Lung (tissue), 12 donors: Measurements from ENCODE around the gene HS3ST3B1. TPM values are rescaled to one million over a fixed set of nuclear protein-coding genes. Genes with fewer than 3 reads are reported as not detected.

ENCODE experiments used
- ATAC-seq: fragments of 200-7000 bp; cut with Tn5 transposase; one replicate; pipeline ENCODE4 v1.9.1; 2020; ENCODE audit warnings: moderate number of reproducible peaks; ENCODE audit not compliant: insufficient read depth, low FRiP score
- DNase-seq, 3 donors: peaks; one replicate each; pipeline ENCODE4 v3.0.0-alpha.2; 2013 to 2017
- H3K27ac ChIP-seq, 2 donors: one replicate each; pipeline ENCODE4 v1.5.1; 2013; ENCODE audit warnings: mild to moderate bottlenecking in 2 of 2, moderate library complexity in 2 of 2, control low read depth in 1 of 2, inconsistent platforms in 1 of 2, low read depth in 1 of 2, low read length in 1 of 2
- H3K27me3 ChIP-seq, 3 donors: one replicate each; pipeline ENCODE4 v1.5.1; 2013; ENCODE audit warnings: low read length in 2 of 3; ENCODE audit not compliant: control insufficient read depth in 3 of 3, insufficient read depth in 3 of 3
- H3K36me3 ChIP-seq, 4 donors: one replicate each; pipeline ENCODE4 v1.5.1; 2013; ENCODE audit warnings: low read length in 4 of 4, mild to moderate bottlenecking in 1 of 4, moderate library complexity in 1 of 4; ENCODE audit not compliant: control insufficient read depth in 4 of 4, insufficient read depth in 4 of 4
- H3K4me1 ChIP-seq, 5 donors: one replicate each; pipeline ENCODE4 v1.5.1; 2013; ENCODE audit warnings: low read length in 5 of 5, mild to moderate bottlenecking in 2 of 5, moderate library complexity in 1 of 5; ENCODE audit not compliant: control insufficient read depth in 5 of 5, insufficient read depth in 5 of 5
- H3K4me3 ChIP-seq: one replicate; pipeline ENCODE4 v1.5.1; 2013; ENCODE audit warnings: mild to moderate bottlenecking, control low read depth, moderate library complexity
- H3K9ac ChIP-seq, 2 donors: one replicate each; pipeline ENCODE4 v1.5.1; 2013; ENCODE audit warnings: low read length in 2 of 2, control low read depth in 1 of 2; ENCODE audit not compliant: insufficient read depth in 1 of 2
- H3K9me3 ChIP-seq, 4 donors: one replicate each; pipeline ENCODE4 v1.5.1; 2013; ENCODE audit warnings: low read length in 3 of 4, mild to moderate bottlenecking in 1 of 4, moderate library complexity in 1 of 4; ENCODE audit not compliant: control insufficient read depth in 4 of 4, insufficient read depth in 3 of 4
- WGBS, 2 donors: extraction: QIAGEN DNeasy Blood & Tissue Kit; methylation state at CpG; one replicate each; pipeline ENCODE4 v1.1.7; 2013; 5-methylcytosine and 5-hydroxymethylcytosine counted together
- polyA plus RNA-seq, 2 donors: library from polyadenylated mRNA; stranded (reverse); fragments of 200-250 nt; gene quantifications; one replicate each; pipeline ENCODE4 v1.2.1, GENCODE V29; 2013
- total RNA-seq, 2 donors: library from RNA; depleted of rRNA in 1 of 2; stranded (reverse); fragments of >200 nt in 1 of 2; gene quantifications; one replicate each; pipeline ENCODE4 v1.2.1, GENCODE V29; 2014 to 2021
- TF ChIP-seq, protein P1 (sequence below): IDR thresholded peaks from 2 replicates; pipeline ENCODE4 v1.5.1; 2012; ENCODE audit warnings: mild to moderate bottlenecking; ENCODE audit errors: control extremely low read depth, extremely low read depth
- donor health status: control.
- donor health status: control.
- donor health status: Bipolar disorder and iron deficiency.
- donor health status: healthy.
- donor health status: DM: yes; HTN: yes; CAD: no.

HS3ST3B1 gene
- total and polyA plus RNA-seq, 4 donors = 0.87 to 14.6 (median 5.3) TPM

DNA sequence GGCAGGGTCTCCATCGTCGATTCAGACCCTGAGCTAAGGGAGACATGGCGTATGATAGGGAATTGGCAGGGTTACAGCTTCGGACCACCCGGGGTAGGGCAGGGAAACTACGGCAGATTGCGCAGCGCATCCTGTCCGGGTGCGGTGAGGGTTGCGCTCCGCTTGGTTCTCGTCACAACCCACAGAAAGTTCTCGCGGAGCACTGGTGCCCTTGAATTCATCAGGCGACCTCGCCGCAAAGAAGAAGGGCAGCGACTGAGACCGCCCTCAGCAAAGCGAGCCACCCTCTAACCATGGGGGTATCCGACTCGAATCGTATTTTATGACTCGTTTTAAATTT, 1.2 kb downstream of the HS3ST3B1 start:
- peaks cover 0 to 13% (median 0%) of the 10 kb centered on the region in 4 donors for H3K9me3 ChIP-seq
- H3K27me3 ChIP-seq = peaks cover 0 to 79% (median 69%) of the 10 kb centered on the region in 3 donors
- ATAC-seq = no peak
- H3K4me3 ChIP-seq = peak overlapping the region; percentile 27
- WGBS, 2 donors = 1 to 2% methylated on average over 25 of the region's 25 CpGs
- H3K27ac ChIP-seq = peak overlapping the region; percentile 21 to 79
- DNase-seq = peak in 2 of 3 donors; percentile 59 to 64
- TF ChIP-seq, protein P1, sequence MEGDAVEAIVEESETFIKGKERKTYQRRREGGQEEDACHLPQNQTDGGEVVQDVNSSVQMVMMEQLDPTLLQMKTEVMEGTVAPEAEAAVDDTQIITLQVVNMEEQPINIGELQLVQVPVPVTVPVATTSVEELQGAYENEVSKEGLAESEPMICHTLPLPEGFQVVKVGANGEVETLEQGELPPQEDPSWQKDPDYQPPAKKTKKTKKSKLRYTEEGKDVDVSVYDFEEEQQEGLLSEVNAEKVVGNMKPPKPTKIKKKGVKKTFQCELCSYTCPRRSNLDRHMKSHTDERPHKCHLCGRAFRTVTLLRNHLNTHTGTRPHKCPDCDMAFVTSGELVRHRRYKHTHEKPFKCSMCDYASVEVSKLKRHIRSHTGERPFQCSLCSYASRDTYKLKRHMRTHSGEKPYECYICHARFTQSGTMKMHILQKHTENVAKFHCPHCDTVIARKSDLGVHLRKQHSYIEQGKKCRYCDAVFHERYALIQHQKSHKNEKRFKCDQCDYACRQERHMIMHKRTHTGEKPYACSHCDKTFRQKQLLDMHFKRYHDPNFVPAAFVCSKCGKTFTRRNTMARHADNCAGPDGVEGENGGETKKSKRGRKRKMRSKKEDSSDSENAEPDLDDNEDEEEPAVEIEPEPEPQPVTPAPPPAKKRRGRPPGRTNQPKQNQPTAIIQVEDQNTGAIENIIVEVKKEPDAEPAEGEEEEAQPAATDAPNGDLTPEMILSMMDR = no peak
- H3K36me3 ChIP-seq = no peaks in the 10 kb centered on the region
- H3K4me1 ChIP-seq = peaks cover 0 to 59% (median 9%) of the 10 kb centered on the region in 5 donors
- H3K9ac ChIP-seq = peak overlapping the region; percentile 33 to 84

DNA sequence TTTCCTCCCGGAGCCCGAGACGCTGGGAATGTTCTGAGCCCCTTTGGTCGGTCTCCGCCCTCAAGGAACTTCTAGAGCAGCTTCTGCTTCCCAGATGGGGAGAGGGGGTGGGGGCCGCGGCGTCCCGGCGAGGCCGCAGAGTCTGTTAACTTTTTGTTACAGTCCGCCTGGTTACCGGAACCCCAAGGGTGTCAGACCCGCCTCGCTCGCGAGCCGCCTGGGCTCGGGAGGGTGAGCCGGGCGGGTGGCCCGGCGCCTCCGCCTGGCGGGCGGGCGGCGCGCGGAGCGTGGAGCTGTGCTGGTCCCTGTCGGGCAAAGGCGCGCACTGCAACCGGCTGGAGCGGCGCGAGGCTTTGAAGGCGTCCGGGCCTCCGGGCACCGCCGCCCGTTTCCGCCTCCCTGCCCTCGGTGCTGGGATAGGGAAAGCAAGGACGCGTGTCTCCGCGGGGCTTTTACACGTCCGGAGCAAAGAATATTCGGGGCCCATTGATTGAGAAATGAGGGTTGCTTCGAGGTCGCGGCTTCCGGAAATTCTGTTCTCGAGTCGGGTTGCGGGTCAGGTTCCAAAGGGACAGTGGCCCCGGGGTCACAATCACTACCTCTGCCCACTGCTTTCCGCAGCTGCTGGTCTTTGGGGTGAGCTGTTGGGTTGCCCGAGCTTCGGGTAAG, 1.7 kb downstream of the HS3ST3B1 start:
- 1% methylated on average over 63 to 64 of the region's 64 CpGs for WGBS, 2 donors
- ATAC-seq = peak; percentile 71
- H3K27me3 ChIP-seq = peaks cover 0 to 80% (median 67%) of the 10 kb centered on the region in 3 donors

DNA sequence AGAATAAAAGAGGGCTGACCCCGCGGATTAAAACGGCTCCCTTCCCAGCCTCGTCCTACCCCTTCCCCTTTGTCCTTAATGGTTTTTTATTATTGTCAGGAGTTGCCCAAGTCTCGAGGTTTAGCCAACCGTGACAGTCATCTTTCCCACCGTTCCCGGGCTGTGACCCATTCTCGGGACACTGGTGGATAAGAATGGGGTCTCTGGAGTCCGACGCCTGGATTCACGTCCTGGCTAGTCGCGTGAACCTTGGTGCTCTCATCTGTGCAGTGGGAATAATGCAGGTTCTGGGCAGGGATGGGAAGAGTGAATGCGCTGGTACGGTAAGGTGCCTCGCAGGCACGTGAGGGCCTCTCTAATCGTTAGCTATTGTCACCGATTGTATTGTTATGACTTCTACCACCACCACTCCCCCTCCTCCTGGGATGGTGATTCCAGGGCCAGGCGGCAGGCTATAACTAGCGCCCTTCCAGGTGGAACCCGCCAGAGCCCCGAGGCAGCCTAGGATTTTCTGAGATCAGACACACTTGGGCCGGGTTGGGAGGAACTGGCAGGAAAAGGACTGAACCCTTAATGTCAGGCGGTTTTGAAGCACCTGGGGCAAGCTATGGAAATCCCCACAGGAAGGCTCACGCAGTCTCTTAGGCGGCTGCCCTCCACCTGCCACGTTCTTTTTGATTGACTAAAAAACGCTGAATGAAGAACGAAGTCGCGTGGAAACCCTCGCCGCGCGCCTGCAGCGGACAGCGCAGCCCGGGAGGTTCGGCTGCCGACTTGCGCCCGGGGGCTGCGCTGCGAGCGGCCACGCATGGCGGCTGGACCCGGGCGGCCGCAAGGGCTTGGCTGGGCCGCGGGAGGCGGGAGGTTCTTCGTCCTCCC, 2.7 kb downstream of the HS3ST3B1 start:
- H3K9me3 ChIP-seq = peaks cover 0 to 11% (median 0%) of the 10 kb centered on the region in 4 donors
- WGBS, 2 donors = 14 to 24% methylated on average over 51 to 56 of the region's 56 CpGs
- ATAC-seq (no peak), DNase-seq (peak in 1 of 3 donors; percentile 30)
- no peak overlapping the region for H3K9ac ChIP-seq
- H3K4me1 ChIP-seq = peaks cover 0 to 44% (median 9%) of the 10 kb centered on the region in 5 donors
- H3K4me3 ChIP-seq = no peak overlapping the region
- H3K36me3 ChIP-seq = no peaks in the 10 kb centered on the region
- TF ChIP-seq, protein P1 = no peak
- no peak overlapping the region for H3K27ac ChIP-seq
- H3K27me3 ChIP-seq = peaks cover 0 to 78% (median 66%) of the 10 kb centered on the region in 3 donors

More for the DNA sequence above, 1.7 kb downstream of the HS3ST3B1 start:
- Histone ChIP-seq H3K9me3 (peaks cover 0 to 13% (median 0%) of the 10 kb centered on the region in 4 donors), H3K4me3 (peak overlapping the region; percentile 37), H3K36me3 (no peaks in the 10 kb centered on the region), H3K9ac (peak overlapping the region; percentile 33 to 84), H3K4me1 (peaks cover 0 to 54% (median 9%) of the 10 kb centered on the region in 5 donors), H3K27ac (peak overlapping the region in 1 of 2 donors; percentile 79)
- TF ChIP-seq, protein P1 = peak; percentile 82
- DNase-seq = peak; percentile 88 to 91 (median 90)
